ENCODE data around the gene GAL3ST1.
"Not testable (repeated sequence)": the region's sequence is repeated elsewhere in the genome, so short reads cannot be mapped to it uniquely, and the experiment has no call there.

The GAL3ST1 gene

DNA sequence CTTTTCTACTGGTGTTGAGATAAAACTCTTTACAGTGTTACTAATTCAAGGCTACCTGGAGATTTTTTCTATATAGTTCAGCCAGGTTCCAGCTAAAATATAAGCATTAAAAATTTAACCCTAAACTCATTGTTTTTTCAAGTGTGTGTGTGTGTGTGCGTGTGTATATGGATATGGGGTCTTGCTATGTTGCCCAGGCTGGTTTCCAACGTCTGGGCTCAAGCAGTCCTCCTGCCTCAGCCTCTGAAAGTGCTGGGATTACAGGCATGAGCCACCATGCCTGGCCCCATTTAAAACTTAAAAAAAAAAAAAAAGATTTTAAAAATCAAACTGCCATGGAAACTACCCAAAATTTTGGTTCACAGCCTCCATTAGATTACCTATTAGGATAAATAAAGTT, 21.7 kb upstream of the GAL3ST1 start:
- DNase-seq, result no peak

DNA sequence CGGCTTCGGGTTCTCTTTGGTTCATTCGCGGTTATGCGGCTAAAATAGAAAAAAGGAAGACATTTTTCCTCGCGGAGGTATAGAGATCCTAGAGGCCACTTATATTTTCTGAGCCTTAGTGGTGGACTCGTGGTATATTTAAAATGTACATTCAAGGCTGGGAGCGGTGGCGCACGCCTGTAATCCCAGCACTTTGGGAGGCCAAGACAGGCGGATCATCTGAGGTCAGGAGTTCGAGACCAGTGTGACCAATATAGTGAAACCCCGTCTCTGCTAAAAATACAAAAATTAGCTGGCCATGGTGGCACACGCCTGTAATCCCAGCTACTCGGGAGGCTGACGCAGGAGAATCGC, 17.9 kb upstream of the GAL3ST1 start:
- DNase-seq, result not testable (repeated sequence)

DNA sequence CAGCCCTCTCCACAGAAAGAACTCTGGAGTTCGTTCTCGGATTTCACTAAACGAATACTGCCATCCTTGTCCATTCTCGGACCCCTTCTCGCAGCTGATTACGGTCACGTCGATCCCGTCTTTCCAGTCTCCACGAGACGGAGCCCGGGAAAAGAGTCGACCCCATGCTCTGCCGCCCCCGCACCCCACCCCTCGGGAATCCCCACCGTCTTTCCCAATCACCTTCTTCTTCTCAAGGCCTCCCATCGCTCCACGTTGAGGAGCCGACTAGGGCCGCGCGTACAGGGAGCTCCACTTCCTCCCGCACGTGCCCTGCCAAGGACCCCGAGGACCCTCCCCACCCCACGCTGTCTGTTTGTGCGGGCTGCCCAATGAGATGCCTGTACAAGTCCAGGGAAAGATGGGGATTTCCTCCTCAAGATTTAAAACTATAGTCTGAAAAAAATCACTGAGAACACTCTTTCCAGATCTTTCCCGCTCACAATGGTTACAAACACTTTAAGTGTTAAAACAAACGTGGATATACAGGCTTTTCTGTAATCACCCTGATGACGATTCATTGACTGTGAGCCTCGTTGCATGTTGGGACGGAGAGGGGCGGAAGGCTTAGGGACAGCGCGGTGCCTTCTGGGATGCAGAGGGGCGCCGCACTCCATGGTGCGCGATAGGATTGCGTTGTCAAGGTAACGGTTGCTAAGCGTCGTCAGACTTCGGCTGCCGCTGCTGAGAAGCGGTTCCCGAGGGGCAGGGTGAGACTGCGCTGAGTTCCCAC, 17.3 kb upstream of the GAL3ST1 start, which contains the start of gene PES1:
Gene PES1 (minus strand): TSS at position 323 of the 772 bp plus-strand sequence. CDS start 77 bp downstream, at position 246.
- DNase-seq, result peak; percentile 97 to 99 (median 99)

DNA sequence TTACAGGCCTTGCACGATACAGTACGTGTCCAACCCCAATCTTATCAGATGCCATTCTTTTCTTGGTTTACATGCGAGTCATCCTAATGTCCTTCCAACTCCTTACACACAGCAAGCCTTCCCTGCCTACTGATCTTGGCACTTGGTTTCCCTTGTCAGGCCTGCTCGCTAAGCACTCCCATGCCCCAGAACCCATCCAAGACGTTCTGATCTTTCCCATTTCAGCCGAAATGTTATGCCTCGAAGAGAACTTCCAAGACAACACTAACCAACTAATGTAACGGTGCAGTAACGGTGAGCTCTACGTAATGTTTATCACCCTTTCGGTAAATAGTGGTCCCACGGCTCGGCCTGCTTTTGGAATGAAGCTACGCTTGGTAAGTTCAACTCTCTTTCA, 16.7 kb upstream of the GAL3ST1 start:
- DNase-seq, result peak in 1 of 3 donors; percentile 28

DNA sequence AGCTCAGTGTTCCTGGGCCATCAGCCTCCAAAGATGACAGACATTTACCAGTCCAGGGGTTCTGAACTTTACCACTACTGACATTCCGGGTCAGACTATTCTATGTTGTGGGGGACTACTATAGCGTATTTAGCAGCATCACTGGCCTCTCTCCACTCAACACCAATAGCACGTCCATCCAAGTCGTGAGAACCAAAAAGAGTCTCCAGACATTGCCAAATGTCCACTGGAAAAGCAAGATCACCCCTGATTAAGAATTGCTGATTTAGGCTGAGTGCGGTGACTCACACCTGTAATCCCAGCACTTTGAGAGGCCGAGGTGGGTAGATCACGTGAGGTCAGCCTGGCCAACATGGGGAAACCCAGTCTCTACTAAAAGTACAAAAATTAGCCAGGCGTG, 11.9 kb upstream of the GAL3ST1 start:
- no peak for DNase-seq

DNA sequence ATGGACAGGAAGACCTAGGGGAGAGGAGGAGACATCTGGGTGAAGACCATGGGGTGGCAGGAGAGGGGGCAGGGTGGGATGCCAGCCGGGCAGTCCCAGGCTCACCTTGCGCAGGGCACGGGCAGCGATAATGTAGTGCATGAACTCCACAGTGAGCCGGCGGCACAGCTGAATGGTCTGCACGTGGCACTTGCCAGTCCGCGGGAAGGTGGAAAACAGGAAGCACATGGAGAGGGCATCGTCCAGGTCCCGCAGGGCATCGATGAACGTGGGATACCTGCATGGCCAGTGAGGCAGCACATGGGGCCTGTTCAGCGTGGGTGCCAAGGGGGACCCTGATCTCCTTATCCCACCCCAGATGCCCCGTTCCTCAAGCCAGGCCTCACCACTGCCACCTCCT, 10.0 kb upstream of the GAL3ST1 start:
- DNase-seq, result no peak

DNA sequence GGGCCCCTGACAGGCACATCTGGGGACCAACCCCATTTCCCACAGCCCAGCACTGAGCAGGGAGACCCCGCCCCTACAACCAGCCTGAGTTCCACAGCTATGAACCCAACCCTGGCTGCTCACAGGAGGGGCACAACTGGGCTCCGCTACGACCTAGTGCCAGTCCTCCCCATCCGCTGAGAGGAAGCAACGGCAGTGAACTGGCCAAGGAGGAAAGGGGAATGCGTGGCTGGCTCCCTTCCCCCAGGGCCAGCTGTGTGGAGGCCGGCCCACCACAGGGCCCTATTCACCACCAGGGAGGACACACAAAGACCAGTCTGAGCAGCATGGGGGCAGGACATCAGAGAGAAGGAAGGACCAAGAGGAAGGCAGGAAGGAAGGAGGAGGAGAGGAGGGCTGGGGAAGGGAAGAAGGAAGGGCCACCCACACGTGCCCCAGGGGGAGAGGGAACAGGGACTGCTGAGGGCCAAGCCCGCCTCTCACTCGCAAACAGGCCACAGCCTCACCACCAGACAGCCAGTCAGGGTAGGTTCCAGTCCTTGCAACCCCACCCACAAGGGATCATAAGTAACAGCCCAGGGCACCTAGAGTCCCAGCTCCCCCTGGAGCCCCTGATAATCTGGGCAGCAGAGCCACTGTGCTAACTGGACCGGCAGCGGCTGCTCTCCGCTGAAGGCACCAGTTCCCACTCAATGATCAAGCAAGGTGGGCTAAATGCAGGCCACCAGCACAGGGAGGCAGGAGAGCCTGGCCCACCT, 8.5 kb upstream of the GAL3ST1 start:
- DNase-seq, result no peak

DNA sequence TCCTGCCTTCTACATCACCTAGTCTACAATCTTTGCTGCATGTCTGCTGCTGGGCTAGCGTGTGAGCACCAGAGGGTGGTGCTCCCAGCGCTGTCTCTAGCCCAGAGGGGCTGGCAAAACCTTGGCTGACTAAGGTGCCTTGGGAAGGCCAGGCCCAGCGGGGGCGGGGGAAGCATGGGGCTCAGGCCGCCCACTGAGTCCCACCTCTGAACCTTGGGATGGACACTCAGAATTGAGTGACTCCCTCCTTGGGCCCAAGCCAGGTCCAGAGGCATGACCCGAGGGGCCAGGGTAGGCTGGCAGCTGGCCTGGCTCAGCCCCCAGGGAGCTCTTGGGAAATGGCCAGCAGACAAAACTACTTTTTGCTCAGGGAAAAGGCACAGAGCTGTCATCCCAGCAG, 7.6 kb upstream of the GAL3ST1 start:
- no peak for DNase-seq

DNA sequence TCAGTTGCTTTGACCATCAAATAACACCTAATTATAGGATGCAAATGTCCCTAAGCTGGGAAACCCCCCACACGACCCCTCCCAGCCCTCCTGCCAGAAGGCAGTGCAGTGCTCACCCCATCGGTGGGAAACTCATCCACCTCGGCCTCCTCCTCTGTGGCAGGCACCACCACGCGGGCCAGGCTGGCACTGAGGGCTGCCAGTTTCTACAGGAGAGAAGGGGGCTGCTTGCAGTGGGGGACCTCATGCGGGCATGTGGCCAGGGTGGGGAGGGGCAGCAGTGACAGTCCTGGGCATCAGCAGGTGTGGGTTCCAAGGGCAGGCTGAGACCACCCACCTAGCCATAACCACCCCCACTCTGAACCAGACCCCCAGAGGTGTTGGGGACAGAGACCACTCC, 6.4 kb upstream of the GAL3ST1 start:
- no peak for DNase-seq

DNA sequence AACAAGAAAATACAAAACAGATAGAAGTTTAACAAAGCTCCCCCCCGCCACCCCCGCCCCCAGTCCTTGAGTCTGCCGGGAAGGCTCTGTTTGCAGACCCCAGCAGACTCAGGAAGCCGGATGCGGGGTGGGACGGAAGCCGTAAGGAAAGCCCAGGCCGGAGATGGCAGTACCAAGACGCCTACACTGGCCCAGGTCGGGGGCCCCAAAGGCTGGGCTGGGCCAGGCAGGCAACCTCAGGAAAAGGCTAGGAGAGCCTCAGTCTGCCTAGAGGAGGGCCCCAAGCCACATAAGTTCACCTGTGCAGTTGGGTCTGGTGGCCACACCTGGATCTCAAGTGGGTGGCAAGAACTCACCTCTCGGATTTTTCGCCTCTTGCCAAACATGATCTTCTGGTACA, 4.0 kb upstream of the GAL3ST1 start:
- no peak for DNase-seq

DNA sequence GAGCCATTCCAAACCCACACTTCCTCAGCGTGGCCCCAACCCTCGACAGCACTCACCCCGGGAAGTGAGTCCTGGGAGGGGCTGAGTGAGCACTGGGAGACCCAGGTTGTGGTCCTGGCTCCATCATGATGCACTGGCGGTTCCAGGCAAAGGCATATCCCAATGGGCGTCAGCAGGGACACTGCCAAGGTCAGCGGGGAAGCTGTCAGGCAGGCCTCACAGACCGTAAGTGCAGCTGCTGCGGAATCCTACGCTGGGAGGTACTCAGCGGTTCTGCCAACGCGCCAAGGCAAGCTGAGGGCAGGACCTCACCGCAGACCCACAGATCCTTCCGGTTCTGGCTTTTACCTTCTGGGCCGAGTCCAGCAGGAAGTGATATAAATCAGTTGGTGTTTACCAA, 1.4 kb upstream of the GAL3ST1 start:
- no peak for DNase-seq

DNA sequence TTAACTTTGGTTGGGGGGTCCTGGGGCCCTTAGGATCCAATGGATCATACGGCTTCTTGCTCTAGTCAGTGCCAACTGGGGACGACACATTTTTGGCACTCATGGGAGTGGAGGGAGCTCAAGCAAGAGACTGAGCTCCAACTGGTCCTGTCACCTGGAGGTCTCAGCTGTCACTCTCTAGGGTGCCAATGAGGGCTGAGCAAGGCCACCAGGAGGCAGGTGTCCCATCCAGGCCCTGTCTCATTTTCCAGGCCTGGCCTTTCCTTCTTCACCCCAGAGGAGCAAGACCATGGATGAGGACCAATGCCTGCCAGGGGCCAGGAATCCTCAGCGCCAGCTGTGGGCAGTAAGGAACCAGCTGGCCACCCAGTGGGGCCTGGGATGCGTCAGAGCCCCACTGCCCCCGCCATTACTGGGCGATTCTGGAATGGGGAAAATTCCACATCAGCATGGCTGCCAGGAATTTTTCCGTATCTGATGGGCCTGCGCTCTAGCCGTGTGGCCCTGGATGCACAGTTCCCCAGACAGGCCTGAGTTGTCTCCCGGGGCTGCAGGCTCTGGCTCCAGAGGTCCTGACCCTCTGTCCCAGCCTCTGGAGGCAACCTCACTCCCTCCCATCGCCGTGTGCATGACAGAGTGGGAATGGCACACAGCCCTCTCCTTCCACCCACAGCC, 669 bp upstream of the GAL3ST1 start:
- no peak for DNase-seq

DNA sequence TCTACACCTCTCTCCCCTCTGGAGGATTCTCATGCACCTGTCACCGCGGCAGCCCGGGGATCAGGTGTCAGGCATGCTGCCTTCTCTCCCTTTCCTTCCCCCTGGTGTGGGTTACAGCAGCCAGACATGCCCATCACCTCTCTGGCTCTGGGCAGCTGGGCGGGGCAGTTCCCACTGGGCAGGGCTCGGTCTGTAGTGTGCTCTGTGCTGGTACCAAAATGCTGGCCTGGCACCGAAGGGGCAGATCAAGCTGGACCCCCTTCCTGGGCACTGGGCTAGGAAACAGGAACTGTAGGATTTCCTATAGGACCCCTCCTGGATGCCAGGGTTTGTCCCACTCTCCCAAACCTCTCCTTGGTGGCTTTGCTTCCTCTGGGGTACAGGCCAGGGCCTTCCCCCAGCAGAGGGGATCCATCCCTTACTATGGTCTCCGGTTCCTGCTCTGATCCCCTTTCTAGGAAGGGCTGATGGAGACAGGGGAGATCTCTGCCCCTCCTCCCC, 821 bp downstream of the GAL3ST1 start:
- no peak for DNase-seq

DNA sequence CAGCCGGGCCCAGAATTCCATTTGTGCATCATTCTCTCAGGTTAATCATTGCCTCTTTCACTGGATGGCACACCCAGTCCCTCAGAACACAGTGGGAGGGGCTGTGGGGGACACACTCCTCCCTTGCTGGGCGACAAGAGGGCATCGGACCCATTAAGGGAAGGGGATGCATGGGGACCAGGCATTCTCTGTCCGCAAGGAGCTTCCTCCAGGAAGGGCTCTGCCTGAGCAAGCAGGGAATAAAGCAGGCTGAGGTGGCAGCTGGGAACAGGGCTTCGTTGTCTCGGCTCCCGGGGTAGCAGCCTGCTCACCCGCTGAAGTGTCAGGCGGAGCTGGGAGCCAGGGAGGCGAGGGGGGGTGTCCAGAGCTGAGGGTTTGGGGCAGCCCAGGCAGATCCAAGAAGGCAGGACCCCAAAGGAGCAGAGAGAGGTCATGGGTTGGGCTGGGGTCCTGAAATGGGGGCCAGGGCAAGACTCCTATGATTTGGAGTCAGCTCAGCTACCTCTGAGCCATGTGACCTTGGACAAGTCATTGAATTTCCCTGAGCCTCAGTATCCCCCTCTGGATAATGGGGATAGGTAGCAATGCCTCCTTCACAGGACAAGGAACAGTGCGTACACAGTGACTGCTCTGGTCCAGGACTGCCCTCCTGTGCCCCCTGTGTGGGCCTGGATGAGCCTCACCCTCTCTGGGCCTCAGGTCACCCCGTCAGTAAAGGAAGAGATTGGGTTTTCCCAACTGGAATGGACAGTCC, 1.4 kb downstream of the GAL3ST1 start:
- no peak for DNase-seq

DNA sequence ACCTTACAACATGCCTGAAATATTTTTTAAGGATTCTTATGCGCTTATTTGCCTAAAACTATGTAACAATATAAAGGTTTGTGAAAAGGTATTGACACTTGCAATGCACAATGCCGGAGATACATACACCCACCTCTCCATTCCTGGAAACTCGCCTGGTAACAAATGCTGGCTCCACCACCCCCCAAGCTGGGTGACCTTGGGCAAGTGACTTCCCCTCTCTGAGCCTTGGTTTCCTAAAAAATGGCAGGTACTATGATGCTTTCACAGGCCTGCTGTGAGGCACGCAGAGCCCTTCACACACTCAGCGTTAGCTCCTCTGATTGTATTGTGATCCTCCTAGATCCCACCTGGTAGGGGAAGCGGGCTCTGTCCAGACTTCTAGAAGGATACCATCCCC, 2.3 kb downstream of the GAL3ST1 start:
- no peak for DNase-seq

DNA sequence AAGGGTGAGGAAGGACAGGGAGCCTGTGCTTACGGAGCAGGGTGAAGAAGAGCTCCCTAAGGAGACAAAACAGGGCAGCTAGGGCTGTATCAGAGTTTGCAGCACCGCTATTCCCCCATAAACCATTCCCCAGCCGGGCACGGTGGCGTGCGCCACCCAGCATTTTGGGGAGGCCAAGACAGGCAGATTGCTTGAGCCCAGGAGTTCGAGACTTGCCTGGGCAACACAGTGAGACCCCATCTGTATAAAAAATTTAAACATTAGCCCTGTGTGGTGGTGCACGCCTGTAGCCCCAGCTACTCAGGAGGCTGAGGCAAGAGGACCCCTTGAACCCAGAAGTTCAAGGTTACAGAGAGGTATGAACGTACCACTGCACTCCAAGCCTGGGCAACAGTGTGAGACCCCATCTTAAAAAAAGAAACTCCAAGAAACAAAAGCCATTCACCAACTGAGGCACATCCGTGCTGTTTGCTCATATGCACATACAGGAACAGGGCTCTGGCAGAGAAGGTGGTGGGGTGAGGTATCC, 4.7 kb downstream of the GAL3ST1 start:
- no peak for DNase-seq

DNA sequence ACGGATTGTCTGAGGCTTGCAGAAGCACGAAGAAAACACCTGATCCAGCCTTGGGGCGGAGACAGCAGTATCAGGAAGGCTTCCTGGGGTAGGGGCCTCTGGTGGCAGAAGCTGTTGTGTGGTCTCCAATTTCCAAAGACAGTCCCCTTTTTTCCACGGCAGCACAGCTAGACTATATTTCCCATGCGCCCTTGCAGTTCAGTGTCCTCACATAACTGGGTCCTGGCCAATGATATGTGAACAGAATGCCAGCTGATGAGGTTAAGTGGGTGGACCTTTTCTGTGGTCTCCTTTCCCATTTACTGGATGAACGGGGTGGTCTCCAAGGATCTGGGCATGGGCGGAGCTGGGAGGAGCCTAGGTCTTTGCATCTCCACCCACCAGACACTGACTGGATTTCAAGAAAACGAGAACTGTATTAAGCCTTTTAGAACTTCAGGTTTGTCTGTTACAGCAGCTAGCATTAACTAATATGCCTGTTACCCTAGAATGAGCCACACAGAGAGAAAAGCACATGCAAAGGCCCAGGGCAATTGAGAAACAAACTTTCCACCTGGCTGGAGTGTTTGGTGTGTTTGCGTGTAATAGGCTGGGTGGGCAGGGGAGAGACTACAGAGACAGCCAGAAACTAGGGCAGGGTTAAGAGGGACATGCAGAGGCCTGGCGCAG, 6.2 kb downstream of the GAL3ST1 start:
- DNase-seq, result no peak

DNA sequence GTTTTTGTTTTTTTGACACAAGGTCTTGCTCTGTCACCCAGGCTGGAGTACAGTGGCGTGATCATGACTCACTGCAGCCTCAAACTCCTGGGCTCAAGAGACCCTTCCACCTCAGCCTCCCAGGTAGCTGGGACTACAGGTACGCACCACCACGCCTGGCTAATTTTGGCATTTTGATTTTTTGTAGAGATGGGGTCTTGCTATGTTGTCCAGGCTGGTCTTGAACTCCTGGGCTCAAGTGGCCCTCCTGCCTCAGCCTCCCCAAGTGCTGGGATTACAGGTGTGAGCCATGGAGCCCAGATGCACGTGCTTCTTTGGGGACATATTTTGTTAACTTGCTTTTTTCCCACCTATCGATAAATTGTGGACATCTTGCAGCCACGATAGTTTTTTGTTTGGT, 7.2 kb downstream of the GAL3ST1 start:
- DNase-seq, result not testable (repeated sequence)

DNA sequence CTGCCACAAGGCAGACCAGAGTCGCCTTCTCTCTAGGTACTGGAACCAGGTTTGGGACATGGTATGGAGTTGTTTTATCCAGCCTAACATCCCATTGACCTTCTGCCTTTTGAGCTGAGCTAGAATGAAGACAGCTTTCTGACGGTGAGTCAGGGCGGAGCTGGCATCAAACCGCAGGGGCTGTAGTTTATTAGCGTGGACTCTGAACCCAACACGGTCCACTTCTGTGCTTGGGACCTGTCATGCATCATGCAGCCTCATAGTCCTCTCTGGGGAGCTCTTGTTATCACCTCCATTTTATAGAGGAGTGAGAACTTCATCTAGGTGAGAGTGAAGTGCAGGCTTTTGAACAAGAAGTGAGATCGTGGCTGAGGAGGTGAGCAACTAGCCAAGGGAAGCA, 8.3 kb downstream of the GAL3ST1 start:
- no peak for DNase-seq

DNA sequence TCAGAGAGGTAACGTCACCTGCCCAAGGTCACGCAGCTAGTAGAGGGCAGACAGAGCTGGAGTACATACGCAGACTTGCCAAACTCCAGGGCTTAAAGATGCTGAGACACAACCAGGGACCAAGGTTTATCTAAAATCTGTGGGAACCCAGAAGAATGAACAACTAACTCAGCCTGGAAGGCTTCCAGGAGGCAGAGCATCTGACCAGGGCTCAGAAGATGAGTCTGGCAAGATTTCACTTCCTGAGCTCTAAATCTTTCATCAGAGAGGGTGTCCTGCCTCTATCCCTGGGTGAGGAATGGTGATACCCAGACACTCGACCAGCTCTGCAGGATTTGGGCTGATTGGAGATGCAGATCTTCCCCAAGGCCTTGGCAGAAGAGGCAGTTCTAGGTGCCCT, 9.1 kb downstream of the GAL3ST1 start:
- DNase-seq, result no peak

DNA sequence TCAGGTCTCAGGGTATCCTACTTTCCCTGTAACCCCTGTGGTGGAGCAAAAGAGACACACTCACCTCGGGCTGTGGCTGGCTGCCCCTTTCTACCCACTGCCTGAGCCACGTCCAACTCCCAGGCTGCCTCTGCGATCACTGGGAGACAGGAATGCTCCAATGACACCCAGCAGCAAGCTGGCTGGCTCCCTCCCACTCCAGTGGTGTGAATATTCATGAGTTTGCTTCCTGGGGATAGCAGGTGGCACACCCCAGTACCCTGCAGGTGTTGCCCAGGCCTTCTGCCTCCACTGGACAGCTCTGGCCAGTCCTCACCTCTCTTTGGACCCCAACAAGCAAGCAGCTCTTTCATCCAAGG, 9.7 kb downstream of the GAL3ST1 start:
- no peak for DNase-seq
